GM19043 (cell line): ENCODE measurements around the gene SPEF2.
"Not testable (repeated sequence)": the region's sequence is repeated elsewhere in the genome, so short reads cannot be mapped to it uniquely, and the experiment has no call there.

ENCODE experiments used
- ATAC-seq: cut with Tn5 transposase; IDR thresholded peaks from one replicate; pipeline ENCODE4 v1.9.1; 2021; ENCODE audit warnings: low read depth; ENCODE audit not compliant: unreplicated experiment

SPEF2 gene

GRCh38 chr5:35849860-35850259, 232.2 kb downstream of the SPEF2 start:
- no peak for ATAC-seq

GRCh38 chr5:35850967-35851680, 233.5 kb downstream of the SPEF2 start:
- ATAC-seq = no peak

GRCh38 chr5:35852084-35852734, 234.5 kb downstream of the SPEF2 start:
- ATAC-seq = no peak

- no peak for ATAC-seq
These were observed 235.1 kb downstream of the SPEF2 start for GRCh38 chr5:35852773-35853172.

GRCh38 chr5:35853631-35854030, 236.0 kb downstream of the SPEF2 start:
- ATAC-seq = no peak

- ATAC-seq = no peak
These were observed 236.6 kb downstream of the SPEF2 start for GRCh38 chr5:35854248-35854647.

- no peak for ATAC-seq
These were observed 237.5 kb downstream of the SPEF2 start for GRCh38 chr5:35855187-35855586.

- not testable (repeated sequence) for ATAC-seq
These were observed 238.6 kb downstream of the SPEF2 start for GRCh38 chr5:35856186-35856764.

GRCh38 chr5:35856765-35857351, 239.2 kb downstream of the SPEF2 start, which contains the start of gene IL7R:
Gene IL7R, plus strand, starts transcription at chr5:35856891. Its CDS starts 87 bp downstream, at chr5:35856978.
- no peak for ATAC-seq

- ATAC-seq = no peak
These were observed 240.0 kb downstream of the SPEF2 start for GRCh38 chr5:35857606-35858205.

- no peak for ATAC-seq
These were observed 241.5 kb downstream of the SPEF2 start for GRCh38 chr5:35859101-35859661.

GRCh38 chr5:35860686-35861085, 243.0 kb downstream of the SPEF2 start:
- no peak for ATAC-seq

- no peak for ATAC-seq
These were observed 244.1 kb downstream of the SPEF2 start for GRCh38 chr5:35861718-35862117.

- ATAC-seq = no peak
These were observed 244.5 kb downstream of the SPEF2 start for GRCh38 chr5:35862126-35862525.

- ATAC-seq = no peak
These were observed 245.5 kb downstream of the SPEF2 start for GRCh38 chr5:35863159-35863558.
